Tibial nerve (tissue), 4 donors: ENCODE data around the gene CHL1. TPM values are rescaled to one million over a fixed set of nuclear protein-coding genes. Genes with fewer than 3 reads are reported as not detected.

Source experiments
- DNase-seq, 2 donors: peaks; one replicate each; pipeline ENCODE4 v3.0.0-alpha.2; 2019; ENCODE audit warnings: low spot score in 2 of 2
- H3K27ac ChIP-seq, 4 donors: fragments of 200-600 bp; sonication (generic) in 3 of 4; one replicate each; pipeline ENCODE4 v1.5.1; 2017 to 2019; ENCODE audit warnings: mild to moderate bottlenecking in 1 of 4
- H3K27me3 ChIP-seq, 2 donors: fragments of 200-600 bp; sonication (generic) in 1 of 2; one replicate each; pipeline versions ENCODE4 v1.5.1 to v1.6.0; 2017 to 2019
- H3K36me3 ChIP-seq, 3 donors: fragments of 200-600 bp; sonication (generic); one replicate each; pipeline ENCODE4 v1.5.1; 2018 to 2019
- H3K4me1 ChIP-seq, 4 donors: fragments of 200-600 bp; sonication (generic) in 3 of 4; one replicate each; pipeline ENCODE4 v1.5.1; 2017 to 2019
- H3K4me3 ChIP-seq, 4 donors: fragments of 200-600 bp; sonication (generic) in 3 of 4; one replicate each; pipeline ENCODE4 v1.5.1; 2017 to 2019; ENCODE audit warnings: mild to moderate bottlenecking in 1 of 4, moderate library complexity in 1 of 4
- H3K9me3 ChIP-seq, 4 donors: fragments of 200-600 bp; sonication (generic) in 3 of 4; one replicate each; pipeline ENCODE4 v1.5.1; 2017 to 2019
- EP300 ChIP-seq, 2 donors: sonication (generic); formaldehyde crosslinking; IDR thresholded peaks; one replicate each; pipeline ENCODE4 v1.6.1; 2017; ENCODE audit warnings: antibody characterized with exemption in 2 of 2, mild to moderate bottlenecking in 1 of 2
- POLR2A ChIP-seq, 2 donors: fragments of 450-650 bp; IDR thresholded peaks; one replicate each; pipeline ENCODE4 v1.6.1; 2017; ENCODE audit warnings: antibody characterized with exemption in 2 of 2, mild to moderate bottlenecking in 2 of 2, moderate library complexity in 2 of 2
- WGBS, 2 donors: methylation state at CpG; one replicate each; pipeline ENCODE4 v1.1.5; 2018; 5-methylcytosine and 5-hydroxymethylcytosine counted together
- total RNA-seq, 4 donors: library from RNA; depleted of rRNA; stranded (reverse); fragments of >200 nt; gene quantifications; one replicate each; pipeline ENCODE4 v1.1.0, GENCODE V29; 2016
- TF ChIP-seq, protein P1 (sequence below), 5 experiments: fragments of 200-600 bp in 3 of 5; fragments of 450-650 bp in 2 of 5; sonication (generic) in 3 of 5; IDR thresholded peaks; one replicate each; pipeline ENCODE4 v1.5.1; 2016 to 2019; ENCODE audit warnings: antibody characterized with exemption in 5 of 5, mild to moderate bottlenecking in 3 of 5, moderate library complexity in 2 of 5

The CHL1 gene
- total RNA-seq, 4 donors from 2014 or later: 156 to 290 (median 235) TPM

- WGBS, 2 donors: 18 to 41% methylated on average over 1 of the region's 1 CpG
Measured at GRCh38 chr3:277873-278272, 81.3 kb downstream of the CHL1 start.

GRCh38 chr3:278300-279064, 81.9 kb downstream of the CHL1 start:
- no peak overlapping the region for H3K4me3 ChIP-seq
- no peak for TF ChIP-seq POLR2A (IDR thresholded peaks at IDR 0.05)
- no peak for TF ChIP-seq EP300 (IDR thresholded peaks at IDR 0.05)
- TF ChIP-seq, protein P1, sequence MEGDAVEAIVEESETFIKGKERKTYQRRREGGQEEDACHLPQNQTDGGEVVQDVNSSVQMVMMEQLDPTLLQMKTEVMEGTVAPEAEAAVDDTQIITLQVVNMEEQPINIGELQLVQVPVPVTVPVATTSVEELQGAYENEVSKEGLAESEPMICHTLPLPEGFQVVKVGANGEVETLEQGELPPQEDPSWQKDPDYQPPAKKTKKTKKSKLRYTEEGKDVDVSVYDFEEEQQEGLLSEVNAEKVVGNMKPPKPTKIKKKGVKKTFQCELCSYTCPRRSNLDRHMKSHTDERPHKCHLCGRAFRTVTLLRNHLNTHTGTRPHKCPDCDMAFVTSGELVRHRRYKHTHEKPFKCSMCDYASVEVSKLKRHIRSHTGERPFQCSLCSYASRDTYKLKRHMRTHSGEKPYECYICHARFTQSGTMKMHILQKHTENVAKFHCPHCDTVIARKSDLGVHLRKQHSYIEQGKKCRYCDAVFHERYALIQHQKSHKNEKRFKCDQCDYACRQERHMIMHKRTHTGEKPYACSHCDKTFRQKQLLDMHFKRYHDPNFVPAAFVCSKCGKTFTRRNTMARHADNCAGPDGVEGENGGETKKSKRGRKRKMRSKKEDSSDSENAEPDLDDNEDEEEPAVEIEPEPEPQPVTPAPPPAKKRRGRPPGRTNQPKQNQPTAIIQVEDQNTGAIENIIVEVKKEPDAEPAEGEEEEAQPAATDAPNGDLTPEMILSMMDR (IDR thresholded peaks at IDR 0.05): no peak
- DNase-seq: no peak
- no peaks in the 10 kb centered on the region for H3K27me3 ChIP-seq
- 79 to 80% methylated on average over 12 of the region's 12 CpGs for WGBS, 2 donors
- H3K36me3 ChIP-seq: no peaks in the 10 kb centered on the region
- peak overlapping the region in 1 of 4 donors; percentile 40 for H3K27ac ChIP-seq
- peaks cover 0 to 6% (median 0%) of the 10 kb centered on the region in 4 donors for H3K9me3 ChIP-seq
- peaks cover 0 to 29% (median 13%) of the 10 kb centered on the region in 4 donors for H3K4me1 ChIP-seq

More at GRCh38 chr3:277873-278272, 81.3 kb downstream of the CHL1 start:
- peaks cover 0 to 29% (median 13%) of the 10 kb centered on the region in 4 donors for H3K4me1 ChIP-seq
- peaks cover 0 to 6% (median 0%) of the 10 kb centered on the region in 4 donors for H3K9me3 ChIP-seq
- DNase-seq: no peak
- no peaks in the 10 kb centered on the region for H3K27me3 ChIP-seq
- H3K27ac ChIP-seq: peak overlapping the region in 1 of 4 donors; percentile 40
- TF ChIP-seq EP300 (IDR thresholded peaks at IDR 0.05): no peak
- TF ChIP-seq POLR2A (IDR thresholded peaks at IDR 0.05): no peak
- H3K4me3 ChIP-seq: no peak overlapping the region
- no peaks in the 10 kb centered on the region for H3K36me3 ChIP-seq

DNA sequence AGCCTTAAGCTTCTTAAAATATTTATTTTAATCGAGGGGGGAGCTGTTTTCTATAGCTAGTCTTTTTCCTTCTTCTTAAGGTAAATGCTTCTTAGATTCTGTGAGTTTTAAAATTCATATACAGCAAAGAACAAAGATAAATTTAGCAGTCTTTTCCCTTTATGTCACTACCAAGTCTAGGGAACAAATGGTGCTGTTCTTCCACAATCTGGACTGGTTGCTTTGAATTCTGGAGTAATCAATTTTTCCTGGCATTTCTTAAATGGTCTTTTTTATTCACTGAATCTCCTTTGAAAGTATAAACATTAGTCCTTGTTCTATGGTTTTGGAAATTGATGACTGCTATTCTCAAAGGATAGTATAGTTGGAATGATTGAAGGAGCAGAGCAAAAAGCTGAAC, 82.8 kb downstream of the CHL1 start:
- Histone ChIP-seq H3K9me3 (peaks cover 0 to 6% (median 0%) of the 10 kb centered on the region in 4 donors), H3K27me3 (no peaks in the 10 kb centered on the region), H3K27ac (peak overlapping the region in 1 of 4 donors; percentile 9), H3K36me3 (no peaks in the 10 kb centered on the region), H3K4me3 (no peak overlapping the region), H3K4me1 (peaks cover 0 to 29% (median 13%) of the 10 kb centered on the region in 4 donors)
- DNase-seq: no peak
- TF ChIP-seq POLR2A (IDR thresholded peaks at IDR 0.05) (no peak), EP300 (IDR thresholded peaks at IDR 0.05) (no peak)
- TF ChIP-seq, protein P1 (IDR thresholded peaks at IDR 0.05): no peak
- 43 to 46% methylated on average over 1 of the region's 1 CpG for WGBS, 2 donors

GRCh38 chr3:280681-281080, 84.1 kb downstream of the CHL1 start:
- no peak for TF ChIP-seq EP300 (IDR thresholded peaks at IDR 0.05)
- no peak for TF ChIP-seq POLR2A (IDR thresholded peaks at IDR 0.05)
- TF ChIP-seq, protein P1 (IDR thresholded peaks at IDR 0.05): no peak
- WGBS, 2 donors: 88 to 91% methylated on average over 2 of the region's 2 CpGs
- peaks cover 0 to 6% (median 0%) of the 10 kb centered on the region in 4 donors for H3K9me3 ChIP-seq
- no peaks in the 10 kb centered on the region for H3K36me3 ChIP-seq
- no peak for DNase-seq
- H3K4me3 ChIP-seq: no peak overlapping the region
- H3K27ac ChIP-seq: no peak overlapping the region
- H3K4me1 ChIP-seq: peaks cover 0 to 29% (median 9%) of the 10 kb centered on the region in 4 donors
- no peaks in the 10 kb centered on the region for H3K27me3 ChIP-seq

GRCh38 chr3:284322-284721, 87.8 kb downstream of the CHL1 start:
- Histone ChIP-seq H3K36me3 (no peaks in the 10 kb centered on the region), H3K27ac (no peak overlapping the region), H3K4me1 (peaks cover 0 to 3% (median 0%) of the 10 kb centered on the region in 4 donors), H3K9me3 (peaks cover 0 to 6% (median 0%) of the 10 kb centered on the region in 4 donors), H3K4me3 (no peak overlapping the region), H3K27me3 (no peaks in the 10 kb centered on the region)
- WGBS, 2 donors: 28 to 33% methylated on average over 4 of the region's 4 CpGs
- no peak for TF ChIP-seq EP300 (IDR thresholded peaks at IDR 0.05)
- TF ChIP-seq POLR2A (IDR thresholded peaks at IDR 0.05): no peak
- TF ChIP-seq, protein P1 (IDR thresholded peaks at IDR 0.05): no peak
- no peak for DNase-seq
